Progenitor cell of endocrine pancreas (in vitro differentiated cells): ENCODE measurements around the gene SH2D5. TPM values are rescaled to one million over a fixed set of nuclear protein-coding genes. Genes with fewer than 3 reads are reported as not detected.

Experiments used
- DNase-seq: peaks from one replicate; pipeline ENCODE4 v3.0.0; 2021; ENCODE audit warnings: low spot score; ENCODE audit not compliant: unreplicated experiment
- H3K27ac Mint-ChIP-seq: 2 replicates; pipeline ENCODE4 v1.8.0; 2021; ENCODE audit warnings: mild to moderate bottlenecking, moderate library complexity, mixed read lengths
- H3K27me3 Mint-ChIP-seq: 2 replicates; pipeline ENCODE4 v1.8.0; 2021; ENCODE audit warnings: mixed read lengths
- H3K36me3 Mint-ChIP-seq: 2 replicates; pipeline ENCODE4 v1.8.0; 2022; ENCODE audit warnings: mixed read lengths; ENCODE audit not compliant: insufficient read depth
- H3K4me1 Mint-ChIP-seq: 2 replicates; pipeline ENCODE4 v1.8.0; 2021; ENCODE audit warnings: low read depth, mixed read lengths
- H3K4me3 Mint-ChIP-seq: 2 replicates; pipeline ENCODE4 v1.8.0; 2021; ENCODE audit warnings: low read depth, mild to moderate bottlenecking, moderate library complexity, mixed read lengths
- H3K9me3 Mint-ChIP-seq: 2 replicates; pipeline ENCODE4 v1.8.0; 2021; ENCODE audit warnings: low read depth, mixed read lengths
- CTCF ChIP-seq: fragments of 200-600 bp; sonication (generic); IDR thresholded peaks from one replicate; pipeline ENCODE4 v1.5.0; 2021; ENCODE audit warnings: antibody characterized with exemption, mild to moderate bottlenecking; ENCODE audit not compliant: unreplicated experiment
- total RNA-seq: library from RNA; stranded (reverse); gene quantifications from 2 replicates; pipeline ENCODE4 v1.2.1, GENCODE V29; 2021

The SH2D5 gene
- total RNA-seq, 1 donor from 2014 or later = 0.53 TPM

GRCh38 chr1:20706841-20707240 lies 25.7 kb downstream of the SH2D5 start:
- TF ChIP-seq CTCF = no peak
- Mint-ChIP-seq H3K9me3 (no peaks in the 10 kb centered on the region), H3K27ac (no peak overlapping the region), H3K36me3 (no peaks in the 10 kb centered on the region), H3K4me1 (no peaks in the 10 kb centered on the region), H3K4me3 (no peak overlapping the region), H3K27me3 (peaks cover 4% of the 10 kb centered on the region)
- DNase-seq = no peak

GRCh38 chr1:20705203-20705755 lies 27.2 kb downstream of the SH2D5 start:
- no peak for DNase-seq
- H3K9me3 Mint-ChIP-seq = no peaks in the 10 kb centered on the region
- no peak for TF ChIP-seq CTCF
- no peak overlapping the region for H3K27ac Mint-ChIP-seq
- no peak overlapping the region for H3K4me3 Mint-ChIP-seq
- peaks cover 4% of the 10 kb centered on the region for H3K27me3 Mint-ChIP-seq
- H3K36me3 Mint-ChIP-seq = no peaks in the 10 kb centered on the region
- no peaks in the 10 kb centered on the region for H3K4me1 Mint-ChIP-seq

GRCh38 chr1:20704390-20705202 lies 27.9 kb downstream of the SH2D5 start:
- Mint-ChIP-seq H3K27me3 (peaks cover 6% of the 10 kb centered on the region), H3K27ac (no peak overlapping the region), H3K4me1 (no peaks in the 10 kb centered on the region), H3K4me3 (no peak overlapping the region), H3K36me3 (no peaks in the 10 kb centered on the region), H3K9me3 (no peaks in the 10 kb centered on the region)
- DNase-seq = no peak
- no peak for TF ChIP-seq CTCF

- Mint-ChIP-seq H3K4me3 (no peak overlapping the region), H3K36me3 (no peaks in the 10 kb centered on the region), H3K27ac (no peak overlapping the region)
Observed at GRCh38 chr1:20703124-20703756, 29.3 kb downstream of the SH2D5 start.

More at GRCh38 chr1:20703124-20703756, 29.3 kb downstream of the SH2D5 start:
- Mint-ChIP-seq H3K9me3 (no peaks in the 10 kb centered on the region), H3K4me1 (no peaks in the 10 kb centered on the region), H3K27me3 (peaks cover 7% of the 10 kb centered on the region)
- no peak for DNase-seq
- no peak for TF ChIP-seq CTCF
